Adrenal gland (tissue), 12 donors: ENCODE data around the gene PRICKLE2. TPM values are rescaled to one million over a fixed set of nuclear protein-coding genes. Genes with fewer than 3 reads are reported as not detected.

Source experiments
- DNase-seq, 7 donors: peaks; one replicate each; pipeline ENCODE4 v3.0.0-alpha.2; 2019 to 2020
- H3K27ac ChIP-seq, 5 donors: fragments of 200-600 bp; sonication (generic) in 4 of 5; 1 replicate in 3 of 5; 2 replicates in 2 of 5; pipeline versions ENCODE4 v1.5.1 to v1.8.0; 2016 to 2020; ENCODE audit warnings: mild to moderate bottlenecking in 1 of 5
- H3K27me3 ChIP-seq: fragments of 200-600 bp; 2 replicates; pipeline ENCODE4 v1.8.0; 2021
- H3K36me3 ChIP-seq, 2 donors: fragments of 200-600 bp; replicated peaks in 1 of 2; 1 replicate in 1 of 2; 2 replicates in 1 of 2; pipeline versions ENCODE4 v1.5.1 to v1.8.0; 2018 to 2022
- H3K4me1 ChIP-seq, 2 donors: fragments of 200-600 bp; replicated peaks in 1 of 2; 1 replicate in 1 of 2; 2 replicates in 1 of 2; pipeline versions ENCODE4 v1.5.1 to v1.8.0; 2018 to 2021
- H3K4me3 ChIP-seq, 4 donors: fragments of 200-600 bp; sonication (generic) in 3 of 4; one replicate each; pipeline ENCODE4 v1.5.1; 2016 to 2018
- H3K9me3 ChIP-seq, 3 donors: fragments of 200-600 bp; sonication (generic) in 1 of 3; replicated peaks in 1 of 3; 1 replicate in 2 of 3; 2 replicates in 1 of 3; pipeline versions ENCODE4 v1.5.1 to v1.8.0; 2016 to 2021
- CTCF ChIP-seq, 6 experiments: fragments of 450-650 bp in 4 of 6; fragments of 200-600 bp in 2 of 6; sonication (generic) in 1 of 6; IDR thresholded peaks; 1 replicate in 5 of 6; 2 replicates in 1 of 6; pipeline versions ENCODE4 v1.5.1 to v1.8.0; 2016 to 2021; ENCODE audit warnings: antibody characterized with exemption in 6 of 6, mild to moderate bottlenecking in 2 of 6, moderate library complexity in 1 of 6
- POLR2A ChIP-seq, 2 donors: fragments of 450-650 bp; IDR thresholded peaks; one replicate each; pipeline ENCODE4 v1.6.1; 2017; ENCODE audit warnings: antibody characterized with exemption in 2 of 2, mild to moderate bottlenecking in 2 of 2, moderate library complexity in 1 of 2
- WGBS, 4 donors: extraction: QIAGEN DNeasy Blood & Tissue Kit in 2 of 4; methylation state at CpG; one replicate each; pipeline versions ENCODE4 v1.1.5 to v1.1.7; 2013 to 2017; 5-methylcytosine and 5-hydroxymethylcytosine counted together
- intact Hi-C, 2 donors: fragments of 100-400 bp; cut with DNase I; formaldehyde crosslinking; loops; one replicate each; pipeline versions ENCODE4 v1.14.1 to v1.15.0; 2022 to 2023
- polyA plus RNA-seq, 3 donors: library from polyadenylated mRNA; stranded (reverse); fragments of 200-250 nt in 2 of 3; fragments of 350-450 nt in 1 of 3; fragmentation: Illumina TruSeq in 1 of 3; extraction: RNeasy Lipid Tissue Mini Kit (QIAGEN cat#74804) in 1 of 3; gene quantifications; one replicate each; pipeline ENCODE4 v1.2.3, GENCODE V29; 2013 to 2014
- total RNA-seq, 9 donors: library from RNA; depleted of rRNA in 4 of 9; stranded (reverse); fragments of >200 nt in 4 of 9; fragments of 120-200 nt in 1 of 9; fragmentation: NEBNext Ultra II Directional in 1 of 9; extraction: Animal tissue kit (Norgen Biotek cat#: 25700) in 1 of 9; gene quantifications; one replicate each; pipeline versions ENCODE4 v1.1.0 to v1.2.4, GENCODE V29; 2013 to 2023
- donor health status: healthy with polysubstance abuse.
- donor health status: Bipolar disorder and iron deficiency.
- donor health status: DM: yes; HTN: yes; CAD: no.
- donor health status: DM: no; HTN: no; CAD: no.
- donor health status: DM: no; HTN: no; CAD: no.
- donor health status: DM: yes; HTN: yes; CAD: no.

The PRICKLE2 gene
- total and polyA plus RNA-seq, 12 donors: 1.3 to 15.7 (median 8.1) TPM

- Histone ChIP-seq H3K27me3 (no peaks in the 10 kb centered on the region), H3K4me3 (no peak overlapping the region), H3K4me1 (no peaks in the 10 kb centered on the region), H3K36me3 (peaks cover 0 to 4% of the 10 kb centered on the region in 2 donors), H3K9me3 (no peaks in the 10 kb centered on the region), H3K27ac (no peak overlapping the region)
- intact Hi-C loops: no loop called here
- no peak for DNase-seq
- WGBS, 4 donors: 84 to 91% (median 86%) methylated on average over 7 to 8 of the region's 8 CpGs
- TF ChIP-seq POLR2A (IDR thresholded peaks at IDR 0.05) (no peak), CTCF (IDR thresholded peaks at IDR 0.05) (no peak)
Measured at GRCh38 chr3:64163019-64163754, 62.1 kb downstream of the PRICKLE2 start.

GRCh38 chr3:64161481-64161952 lies 63.7 kb downstream of the PRICKLE2 start:
- TF ChIP-seq CTCF (IDR thresholded peaks at IDR 0.05) (no peak), POLR2A (IDR thresholded peaks at IDR 0.05) (no peak)
- Histone ChIP-seq H3K4me1 (no peaks in the 10 kb centered on the region), H3K9me3 (no peaks in the 10 kb centered on the region), H3K27ac (no peak overlapping the region), H3K36me3 (peaks cover 0 to 4% of the 10 kb centered on the region in 2 donors), H3K4me3 (no peak overlapping the region), H3K27me3 (no peaks in the 10 kb centered on the region)
- intact Hi-C loops: no loop called here
- no peak for DNase-seq
- 33 to 40% (median 36%) methylated on average over 2 of the region's 2 CpGs for WGBS, 4 donors

- H3K4me3 ChIP-seq: no peak overlapping the region
- H3K27me3 ChIP-seq: no peaks in the 10 kb centered on the region
- DNase-seq: no peak
- intact Hi-C loops: no loop called here
- peaks cover 0 to 4% of the 10 kb centered on the region in 2 donors for H3K36me3 ChIP-seq
- no peaks in the 10 kb centered on the region for H3K9me3 ChIP-seq
- no peak overlapping the region for H3K27ac ChIP-seq
- TF ChIP-seq CTCF (IDR thresholded peaks at IDR 0.05) (no peak), POLR2A (IDR thresholded peaks at IDR 0.05) (no peak)
- WGBS, 4 donors: 85 to 93% (median 91%) methylated on average over 8 of the region's 8 CpGs
- no peaks in the 10 kb centered on the region for H3K4me1 ChIP-seq
Measured at GRCh38 chr3:64160000-64160695, 65.1 kb downstream of the PRICKLE2 start.

- H3K4me3 ChIP-seq: no peak overlapping the region
- no peak overlapping the region for H3K27ac ChIP-seq
- no peaks in the 10 kb centered on the region for H3K9me3 ChIP-seq
- no peak for TF ChIP-seq POLR2A (IDR thresholded peaks at IDR 0.05)
- TF ChIP-seq CTCF (IDR thresholded peaks at IDR 0.05): no peak
- no peaks in the 10 kb centered on the region for H3K4me1 ChIP-seq
- H3K36me3 ChIP-seq: peaks cover 0 to 4% of the 10 kb centered on the region in 2 donors
- intact Hi-C loops: no loop called here
- WGBS, 4 donors: 65 to 71% (median 69%) methylated on average over 3 of the region's 3 CpGs
- peak in 5 of 7 donors; percentile 26 to 59 (median 34) for DNase-seq
- no peaks in the 10 kb centered on the region for H3K27me3 ChIP-seq
Measured at GRCh38 chr3:64158334-64158733, 66.9 kb downstream of the PRICKLE2 start.
